ENCODE data around the gene USP17L19. TPM values are rescaled to one million over a fixed set of nuclear protein-coding genes. Genes with fewer than 3 reads are reported as not detected.
A peak's percentile ranks its signal among the peaks of the same experiment; 100 is the strongest.
"Not testable (repeated sequence)": the region's sequence is repeated elsewhere in the genome, so short reads cannot be mapped to it uniquely, and the experiment has no call there.

Gene USP17L19, protein sequence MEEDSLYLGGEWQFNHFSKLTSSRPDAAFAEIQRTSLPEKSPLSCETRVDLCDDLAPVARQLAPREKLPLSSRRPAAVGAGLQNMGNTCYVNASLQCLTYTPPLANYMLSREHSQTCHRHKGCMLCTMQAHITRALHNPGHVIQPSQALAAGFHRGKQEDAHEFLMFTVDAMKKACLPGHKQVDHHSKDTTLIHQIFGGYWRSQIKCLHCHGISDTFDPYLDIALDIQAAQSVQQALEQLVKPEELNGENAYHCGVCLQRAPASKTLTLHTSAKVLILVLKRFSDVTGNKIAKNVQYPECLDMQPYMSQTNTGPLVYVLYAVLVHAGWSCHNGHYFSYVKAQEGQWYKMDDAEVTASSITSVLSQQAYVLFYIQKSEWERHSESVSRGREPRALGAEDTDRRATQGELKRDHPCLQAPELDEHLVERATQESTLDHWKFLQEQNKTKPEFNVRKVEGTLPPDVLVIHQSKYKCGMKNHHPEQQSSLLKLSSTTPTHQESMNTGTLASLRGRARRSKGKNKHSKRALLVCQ
- total RNA-seq: not detected
- long read RNA-seq: 0 reads

DNA sequence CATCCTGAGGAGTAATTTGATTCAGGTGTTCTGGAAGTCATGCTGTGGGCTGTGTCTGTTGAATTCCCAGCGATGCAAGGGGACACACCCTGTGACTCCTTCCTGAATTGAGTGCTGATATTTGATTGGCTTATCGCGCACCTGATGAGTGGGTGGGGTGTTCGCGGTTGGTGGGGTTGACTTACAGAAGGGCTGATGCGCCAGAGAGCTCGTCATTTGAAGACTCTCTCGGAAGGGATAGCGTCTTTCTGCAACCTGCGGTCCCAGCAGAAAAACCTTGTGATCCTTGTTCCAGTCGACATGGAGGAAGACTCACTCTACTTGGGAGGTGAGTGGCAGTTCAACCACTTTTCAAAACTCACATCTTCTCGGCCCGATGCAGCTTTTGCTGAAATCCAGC lies at the start of gene USP17L19:
Gene USP17L19 (plus strand): TSS at position 301 of the 400 bp plus-strand sequence. CDS start 0 bp downstream, at position 301.
- intact Hi-C loops (cut with DNase I, micrococcal nuclease); DNase-seq; ATAC-seq: not testable (repeated sequence)

DNA sequence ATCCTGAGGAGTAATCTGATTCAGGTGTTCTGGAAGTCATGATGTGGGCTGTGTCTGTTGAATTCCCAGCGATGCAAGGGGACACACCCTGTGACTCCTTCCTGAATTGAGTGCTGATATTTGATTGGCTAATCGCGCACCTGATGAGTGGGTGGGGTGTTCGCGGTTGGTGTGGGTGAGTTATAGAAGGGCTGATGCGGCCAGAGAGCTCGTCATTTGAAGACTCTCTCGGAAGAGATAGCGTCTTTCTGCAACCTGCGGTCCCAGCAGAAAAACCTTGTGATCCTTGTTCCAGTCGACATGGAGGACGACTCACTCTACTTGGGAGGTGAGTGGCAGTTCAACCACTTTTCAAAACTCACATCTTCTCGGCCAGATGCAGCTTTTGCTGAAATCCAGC lies 42.8 kb upstream of the USP17L19 start, which contains the start of gene USP17L10:
Gene USP17L10 (plus strand): TSS at position 301 of the 400 bp plus-strand sequence. CDS start 0 bp downstream, at position 301.
- intact Hi-C loops (cut with DNase I, micrococcal nuclease); DNase-seq; ATAC-seq: not testable (repeated sequence)

DNA sequence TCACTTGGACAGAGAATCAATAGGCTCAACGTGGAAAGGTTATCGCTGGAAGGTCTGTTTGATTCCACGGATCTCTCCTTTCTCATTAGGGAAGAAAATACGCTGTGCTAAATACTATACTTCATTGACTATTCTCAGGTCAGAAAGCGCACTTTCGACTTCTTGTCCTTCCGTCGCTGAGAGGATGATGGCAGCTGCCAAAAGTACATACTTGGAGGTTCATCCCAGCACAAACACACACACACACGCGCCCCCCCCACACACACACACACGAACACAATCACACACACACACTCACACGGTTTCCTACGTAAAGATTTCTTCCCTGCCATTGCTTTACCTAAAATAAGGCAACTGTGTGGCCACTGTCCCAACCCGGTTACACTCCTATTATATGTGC lies 38.5 kb upstream of the USP17L19 start:
- ATAC-seq; intact Hi-C loops (cut with DNase I, micrococcal nuclease): not testable (repeated sequence)
- DNase-seq: peak; percentile 1 to 5

DNA sequence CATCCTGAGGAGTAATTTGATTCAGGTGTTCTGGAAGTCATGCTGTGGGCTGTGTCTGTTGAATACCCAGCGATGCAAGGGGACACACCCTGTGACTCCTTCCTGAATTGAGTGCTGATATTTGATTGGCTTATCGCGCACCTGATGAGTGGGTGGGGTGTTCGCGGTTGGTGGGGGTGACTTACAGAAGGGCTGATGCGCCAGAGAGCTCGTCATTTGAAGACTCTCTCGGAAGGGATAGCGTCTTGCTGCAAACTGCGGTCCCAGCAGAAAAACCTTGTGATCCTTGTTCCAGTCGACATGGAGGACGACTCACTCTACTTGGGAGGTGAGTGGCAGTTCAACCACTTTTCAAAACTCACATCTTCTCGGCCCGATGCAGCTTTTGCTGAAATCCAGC lies 38.1 kb upstream of the USP17L19 start, which contains the start of gene USP17L11:
Gene USP17L11 (plus strand): TSS at position 301 of the 400 bp plus-strand sequence. CDS start 0 bp downstream, at position 301.
- ATAC-seq; intact Hi-C loops (cut with DNase I, micrococcal nuclease); DNase-seq: not testable (repeated sequence)

DNA sequence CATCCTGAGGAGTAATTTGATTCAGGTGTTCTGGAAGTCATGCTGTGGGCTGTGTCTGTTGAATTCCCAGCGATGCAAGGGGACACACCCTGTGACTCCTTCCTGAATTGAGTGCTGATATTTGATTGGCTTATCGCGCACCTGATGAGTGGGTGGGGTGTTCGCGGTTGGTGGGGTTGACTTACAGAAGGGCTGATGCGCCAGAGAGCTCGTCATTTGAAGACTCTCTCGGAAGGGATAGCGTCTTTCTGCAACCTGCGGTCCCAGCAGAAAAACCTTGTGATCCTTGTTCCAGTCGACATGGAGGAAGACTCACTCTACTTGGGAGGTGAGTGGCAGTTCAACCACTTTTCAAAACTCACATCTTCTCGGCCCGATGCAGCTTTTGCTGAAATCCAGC lies 33.3 kb upstream of the USP17L19 start, which contains the start of gene USP17L12:
Gene USP17L12 (plus strand): TSS at position 301 of the 400 bp plus-strand sequence. CDS start 0 bp downstream, at position 301.
- ATAC-seq; intact Hi-C loops (cut with DNase I, micrococcal nuclease): not testable (repeated sequence)

DNA sequence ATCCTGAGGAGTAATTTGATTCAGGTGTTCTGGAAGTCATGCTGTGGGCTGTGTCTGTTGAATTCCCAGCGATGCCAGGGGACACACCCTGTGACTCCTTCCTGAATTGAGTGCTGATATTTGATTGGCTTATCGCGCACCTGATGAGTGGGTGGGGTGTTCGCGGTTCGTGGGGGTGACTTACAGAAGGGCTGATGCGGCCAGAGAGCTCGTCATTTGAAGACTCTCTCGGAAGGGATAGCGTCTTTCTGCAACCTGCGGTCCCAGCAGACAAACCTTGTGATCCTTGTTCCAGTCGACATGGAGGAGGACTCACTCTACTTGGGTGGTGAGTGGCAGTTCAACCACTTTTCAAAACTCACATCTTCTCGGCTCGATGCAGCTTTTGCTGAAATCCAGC lies 28.6 kb upstream of the USP17L19 start, which contains the start of gene USP17L13:
Gene USP17L13 (plus strand): TSS at position 301 of the 400 bp plus-strand sequence. CDS start 0 bp downstream, at position 301.
- intact Hi-C loops (cut with DNase I, micrococcal nuclease); DNase-seq; ATAC-seq: not testable (repeated sequence)

More for the DNA sequence above, 33.3 kb upstream of the USP17L19 start, which contains the start of gene USP17L12:
- DNase-seq: not testable (repeated sequence)

DNA sequence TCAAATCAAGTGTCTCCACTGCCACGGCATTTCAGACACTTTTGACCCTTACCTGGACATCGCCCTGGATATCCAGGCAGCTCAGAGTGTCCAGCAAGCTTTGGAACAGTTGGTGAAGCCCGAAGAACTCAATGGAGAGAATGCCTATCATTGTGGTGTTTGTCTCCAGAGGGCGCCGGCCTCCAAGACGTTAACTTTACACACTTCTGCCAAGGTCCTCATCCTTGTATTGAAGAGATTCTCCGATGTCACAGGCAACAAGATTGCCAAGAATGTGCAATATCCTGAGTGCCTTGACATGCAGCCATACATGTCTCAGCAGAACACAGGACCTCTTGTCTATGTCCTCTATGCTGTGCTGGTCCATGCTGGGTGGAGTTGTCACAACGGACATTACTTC lies 22.9 kb upstream of the USP17L19 start:
- intact Hi-C loops (cut with DNase I, micrococcal nuclease); DNase-seq; ATAC-seq: not testable (repeated sequence)

DNA sequence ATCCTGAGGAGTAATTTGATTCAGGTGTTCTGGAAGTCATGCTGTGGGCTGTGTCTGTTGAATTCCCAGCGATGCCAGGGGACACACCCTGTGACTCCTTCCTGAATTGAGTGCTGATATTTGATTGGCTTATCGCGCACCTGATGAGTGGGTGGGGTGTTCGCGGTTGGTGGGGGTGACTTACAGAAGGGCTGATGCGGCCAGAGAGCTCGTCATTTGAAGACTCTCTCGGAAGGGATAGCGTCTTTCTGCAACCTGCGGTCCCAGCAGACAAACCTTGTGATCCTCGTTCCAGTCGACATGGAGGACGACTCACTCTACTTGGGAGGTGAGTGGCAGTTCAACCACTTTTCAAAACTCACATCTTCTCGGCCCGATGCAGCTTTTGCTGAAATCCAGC lies 19.1 kb upstream of the USP17L19 start, which contains the start of gene USP17L15:
Gene USP17L15 (plus strand): TSS at position 301 of the 400 bp plus-strand sequence. CDS start 0 bp downstream, at position 301.
- DNase-seq; intact Hi-C loops (cut with DNase I, micrococcal nuclease); ATAC-seq: not testable (repeated sequence)

DNA sequence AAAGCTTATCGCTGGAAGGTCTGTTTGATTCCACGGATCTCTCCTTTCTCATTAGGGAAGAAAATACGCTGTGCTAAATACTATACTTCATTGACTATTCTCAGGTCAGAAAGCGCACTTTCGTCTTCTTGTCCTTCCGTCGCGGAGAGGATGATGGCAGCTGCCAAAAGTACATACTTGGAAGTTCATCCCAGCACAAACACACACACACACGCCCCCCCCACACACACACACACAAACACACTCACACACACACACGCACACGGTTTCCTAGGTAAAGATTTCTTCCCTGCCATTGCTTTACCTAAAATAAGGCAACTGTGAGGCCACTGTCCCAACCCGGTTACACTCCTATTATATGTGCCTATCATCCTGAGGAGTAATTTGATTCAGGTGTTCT lies 14.7 kb upstream of the USP17L19 start:
- intact Hi-C loops (cut with DNase I, micrococcal nuclease); ATAC-seq: not testable (repeated sequence)
- peak; percentile 0 to 8 for DNase-seq

DNA sequence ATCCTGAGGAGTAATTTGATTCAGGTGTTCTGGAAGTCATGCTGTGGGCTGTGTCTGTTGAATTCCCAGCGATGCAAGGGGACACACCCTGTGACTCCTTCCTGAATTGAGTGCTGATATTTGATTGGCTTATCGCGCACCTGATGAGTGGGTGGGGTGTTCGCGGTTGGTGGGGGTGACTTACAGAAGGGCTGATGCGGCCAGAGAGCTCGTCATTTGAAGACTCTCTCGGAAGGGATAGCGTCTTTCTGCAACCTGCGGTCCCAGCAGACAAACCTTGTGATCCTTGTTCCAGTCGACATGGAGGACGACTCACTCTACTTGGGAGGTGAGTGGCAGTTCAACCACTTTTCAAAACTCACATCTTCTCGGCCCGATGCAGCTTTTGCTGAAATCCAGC lies 9.6 kb upstream of the USP17L19 start, which contains the start of gene USP17L17:
Gene USP17L17 (plus strand): TSS at position 301 of the 400 bp plus-strand sequence. CDS start 0 bp downstream, at position 301.
- intact Hi-C loops (cut with DNase I, micrococcal nuclease); ATAC-seq; DNase-seq: not testable (repeated sequence)

DNA sequence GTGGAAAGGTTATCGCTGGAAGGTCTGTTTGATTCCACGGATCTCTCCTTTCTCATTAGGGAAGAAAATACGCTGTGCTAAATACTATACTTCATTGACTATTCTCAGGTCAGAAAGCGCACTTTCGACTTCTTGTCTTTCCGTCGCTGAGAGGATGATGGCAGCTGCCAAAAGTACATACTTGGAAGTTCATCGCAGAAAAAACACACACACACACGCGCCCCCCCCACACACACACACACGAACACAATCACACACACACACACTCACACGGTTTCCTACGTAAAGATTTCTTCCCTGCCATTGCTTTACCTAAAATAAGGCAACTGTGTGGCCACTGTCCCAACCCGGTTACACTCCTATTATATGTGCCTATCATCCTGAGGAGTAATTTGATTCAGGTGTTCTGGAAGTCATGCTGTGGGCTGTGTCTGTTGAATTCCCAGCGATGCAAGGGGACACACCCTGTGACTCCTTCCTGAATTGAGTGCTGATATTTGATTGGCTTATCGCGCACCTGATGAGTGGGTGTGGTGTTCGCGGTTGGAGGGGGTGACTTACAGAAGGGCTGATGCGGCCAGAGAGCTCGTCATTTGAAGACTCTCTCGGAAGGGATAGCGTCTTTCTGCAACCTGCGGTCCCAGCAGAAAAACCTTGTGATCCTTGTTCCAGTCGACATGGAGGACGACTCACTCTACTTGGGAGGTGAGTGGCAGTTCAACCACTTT lies 5.1 kb upstream of the USP17L19 start, which contains the start of gene USP17L18:
Gene USP17L18 (plus strand): TSS at position 678 of the 728 bp plus-strand sequence. CDS start 0 bp downstream, at position 678.
- intact Hi-C loops (cut with DNase I, micrococcal nuclease); ATAC-seq: not testable (repeated sequence)
- peak in 1 of 2 donors; percentile 24 for DNase-seq

DNA sequence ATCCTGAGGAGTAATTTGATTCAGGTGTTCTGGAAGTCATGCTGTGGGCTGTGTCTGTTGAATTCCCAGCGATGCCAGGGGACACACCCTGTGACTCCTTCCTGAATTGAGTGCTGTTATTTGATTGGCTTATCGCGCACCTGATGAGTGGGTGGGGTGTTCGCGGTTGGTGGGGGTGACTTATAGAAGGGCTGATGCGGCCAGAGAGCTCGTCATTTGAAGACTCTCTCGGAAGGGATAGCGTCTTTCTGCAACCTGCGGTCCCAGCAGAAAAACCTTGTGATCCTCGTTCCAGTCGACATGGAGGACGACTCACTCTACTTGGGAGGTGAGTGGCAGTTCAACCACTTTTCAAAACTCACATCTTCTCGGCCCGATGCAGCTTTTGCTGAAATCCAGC lies 4.6 kb downstream of the USP17L19 start, which contains the start of gene USP17L20:
Gene USP17L20 (plus strand): TSS at position 301 of the 400 bp plus-strand sequence. CDS start 0 bp downstream, at position 301.
- DNase-seq; ATAC-seq; intact Hi-C loops (cut with DNase I, micrococcal nuclease): not testable (repeated sequence)

DNA sequence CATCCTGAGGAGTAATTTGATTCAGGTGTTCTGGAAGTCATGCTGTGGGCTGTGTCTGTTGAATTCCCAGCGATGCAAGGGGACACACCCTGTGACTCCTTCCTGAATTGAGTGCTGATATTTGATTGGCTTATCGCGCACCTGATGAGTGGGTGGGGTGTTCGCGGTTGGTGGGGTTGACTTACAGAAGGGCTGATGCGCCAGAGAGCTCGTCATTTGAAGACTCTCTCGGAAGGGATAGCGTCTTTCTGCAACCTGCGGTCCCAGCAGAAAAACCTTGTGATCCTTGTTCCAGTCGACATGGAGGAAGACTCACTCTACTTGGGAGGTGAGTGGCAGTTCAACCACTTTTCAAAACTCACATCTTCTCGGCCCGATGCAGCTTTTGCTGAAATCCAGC lies 9.4 kb downstream of the USP17L19 start, which contains the start of gene USP17L21:
Gene USP17L21 (plus strand): TSS at position 301 of the 400 bp plus-strand sequence. CDS start 0 bp downstream, at position 301.
- DNase-seq; ATAC-seq; intact Hi-C loops (cut with DNase I, micrococcal nuclease): not testable (repeated sequence)

DNA sequence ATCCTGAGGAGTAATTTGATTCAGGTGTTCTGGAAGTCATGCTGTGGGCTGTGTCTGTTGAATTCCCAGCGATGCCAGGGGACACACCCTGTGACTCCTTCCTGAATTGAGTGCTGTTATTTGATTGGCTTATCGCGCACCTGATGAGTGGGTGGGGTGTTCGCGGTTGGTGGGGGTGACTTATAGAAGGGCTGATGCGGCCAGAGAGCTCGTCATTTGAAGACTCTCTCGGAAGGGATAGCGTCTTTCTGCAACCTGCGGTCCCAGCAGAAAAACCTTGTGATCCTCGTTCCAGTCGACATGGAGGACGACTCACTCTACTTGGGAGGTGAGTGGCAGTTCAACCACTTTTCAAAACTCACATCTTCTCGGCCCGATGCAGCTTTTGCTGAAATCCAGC lies 14.1 kb downstream of the USP17L19 start, which contains the start of gene USP17L22:
Gene USP17L22 (plus strand): TSS at position 301 of the 400 bp plus-strand sequence. CDS start 0 bp downstream, at position 301.
- intact Hi-C loops (cut with DNase I, micrococcal nuclease); DNase-seq; ATAC-seq: not testable (repeated sequence)

DNA sequence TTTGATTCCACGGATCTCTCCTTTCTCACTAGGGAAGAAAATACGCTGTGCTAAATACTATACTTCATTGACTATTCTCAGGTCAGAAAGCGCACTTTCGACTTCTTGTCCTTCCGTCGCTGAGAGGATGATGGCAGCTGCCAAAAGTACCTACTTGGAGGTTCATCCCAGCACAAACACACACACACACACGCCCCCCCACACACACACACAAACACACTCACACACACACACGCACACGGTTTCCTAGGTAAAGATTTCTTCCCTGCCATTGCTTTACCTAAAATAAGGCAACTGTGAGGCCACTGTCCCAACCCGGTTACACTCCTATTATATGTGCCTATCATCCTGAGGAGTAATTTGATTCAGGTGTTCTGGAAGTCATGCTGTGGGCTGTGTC lies 18.5 kb downstream of the USP17L19 start:
- ATAC-seq; intact Hi-C loops (cut with DNase I, micrococcal nuclease): not testable (repeated sequence)
- DNase-seq: peak in 1 of 2 donors; percentile 52
